H1 (cell line): ENCODE results near the gene ZNF318. TPM values are rescaled to one million over a fixed set of nuclear protein-coding genes. Genes with fewer than 3 reads are reported as not detected.

Experiments used
- CHD2 ChIP-seq: IDR thresholded peaks from 2 replicates; pipeline ENCODE4 v1.6.1; 2012; ENCODE audit warnings: low read length, improper control_type of control experiment
- MAFK ChIP-seq: IDR thresholded peaks from 2 replicates; pipeline ENCODE4 v1.6.1; 2012; ENCODE audit warnings: low read depth, mild to moderate bottlenecking, improper control_type of control experiment, low read length
- SP2 ChIP-seq: IDR thresholded peaks from 2 replicates; pipeline ENCODE4 v1.6.1; 2012; ENCODE audit warnings: mild to moderate bottlenecking, low read length, inconsistent platforms
- TAF7 ChIP-seq: optimal IDR thresholded peaks from 2 replicates; pipeline ENCODE3; 2011; ENCODE audit warnings: low read depth, mild to moderate bottlenecking, inconsistent platforms, low read length, moderate library complexity, borderline replicate concordance
- polyA plus RNA-seq, 7 experiments: library from polyadenylated mRNA; depleted of rRNA in 3 of 7; stranded (reverse) in 5 of 7; unstranded in 2 of 7; fragments of >200 nt in 5 of 7; fragments of 200-250 nt in 2 of 7; gene quantifications; 1 replicate in 5 of 7; 2 replicates in 1 of 7; 4 replicates in 1 of 7; pipeline versions ENCODE4 v1.2.1 to v1.2.3, GENCODE V29; 2011 to 2013; ENCODE audit warnings: missing spikeins in 2 of 7, mixed read lengths in 2 of 7
- total RNA-seq: library from RNA; stranded (reverse); fragmentation: NEBNext Ultra II Directional; extraction: Animal tissue kit (Norgen Biotek cat#: 25700); gene quantifications from 2 replicates; pipeline ENCODE4 v1.2.1, GENCODE V29; 2021
- TF ChIP-seq, protein P1 (sequence below): IDR thresholded peaks from 2 replicates; pipeline ENCODE4 v1.6.1; 2012; ENCODE audit warnings: low read length, inconsistent platforms

The ZNF318 gene
- total and polyA plus RNA-seq, 2 of the 8 experiments (the other 6 are each of a cell fraction or from before 2014, with no cell fraction given): 10.2 to 22.1 TPM

DNA sequence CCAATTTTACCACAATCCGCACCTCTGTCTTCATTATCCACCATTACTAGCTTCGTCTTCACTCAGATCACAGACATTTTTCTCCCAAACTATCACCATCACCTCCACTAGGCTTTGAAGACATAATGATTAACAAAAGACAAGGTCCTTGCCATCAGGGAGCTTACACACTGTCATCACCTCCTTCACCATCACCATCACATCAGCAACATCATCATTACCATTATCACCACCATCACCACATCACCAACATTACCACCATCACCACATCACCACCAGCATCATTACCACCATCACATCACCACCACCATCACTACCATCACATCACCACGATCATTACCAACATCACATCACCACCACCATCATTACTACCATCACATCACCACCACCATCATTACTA lies 75.7 kb downstream of the ZNF318 start (continued):
- TF ChIP-seq TAF7 (no peak), CHD2 (no peak), SP2 (no peak), MAFK (no peak)
- TF ChIP-seq, protein P1, sequence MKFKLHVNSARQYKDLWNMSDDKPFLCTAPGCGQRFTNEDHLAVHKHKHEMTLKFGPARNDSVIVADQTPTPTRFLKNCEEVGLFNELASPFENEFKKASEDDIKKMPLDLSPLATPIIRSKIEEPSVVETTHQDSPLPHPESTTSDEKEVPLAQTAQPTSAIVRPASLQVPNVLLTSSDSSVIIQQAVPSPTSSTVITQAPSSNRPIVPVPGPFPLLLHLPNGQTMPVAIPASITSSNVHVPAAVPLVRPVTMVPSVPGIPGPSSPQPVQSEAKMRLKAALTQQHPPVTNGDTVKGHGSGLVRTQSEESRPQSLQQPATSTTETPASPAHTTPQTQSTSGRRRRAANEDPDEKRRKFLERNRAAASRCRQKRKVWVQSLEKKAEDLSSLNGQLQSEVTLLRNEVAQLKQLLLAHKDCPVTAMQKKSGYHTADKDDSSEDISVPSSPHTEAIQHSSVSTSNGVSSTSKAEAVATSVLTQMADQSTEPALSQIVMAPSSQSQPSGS: no peak
